ENCODE results near the gene LBHD2.
A peak's percentile ranks its signal among the peaks of the same experiment; 100 is the strongest.
"Not testable (repeated sequence)": the region's sequence is repeated elsewhere in the genome, so short reads cannot be mapped to it uniquely, and the experiment has no call there.

LBHD2 gene

DNA sequence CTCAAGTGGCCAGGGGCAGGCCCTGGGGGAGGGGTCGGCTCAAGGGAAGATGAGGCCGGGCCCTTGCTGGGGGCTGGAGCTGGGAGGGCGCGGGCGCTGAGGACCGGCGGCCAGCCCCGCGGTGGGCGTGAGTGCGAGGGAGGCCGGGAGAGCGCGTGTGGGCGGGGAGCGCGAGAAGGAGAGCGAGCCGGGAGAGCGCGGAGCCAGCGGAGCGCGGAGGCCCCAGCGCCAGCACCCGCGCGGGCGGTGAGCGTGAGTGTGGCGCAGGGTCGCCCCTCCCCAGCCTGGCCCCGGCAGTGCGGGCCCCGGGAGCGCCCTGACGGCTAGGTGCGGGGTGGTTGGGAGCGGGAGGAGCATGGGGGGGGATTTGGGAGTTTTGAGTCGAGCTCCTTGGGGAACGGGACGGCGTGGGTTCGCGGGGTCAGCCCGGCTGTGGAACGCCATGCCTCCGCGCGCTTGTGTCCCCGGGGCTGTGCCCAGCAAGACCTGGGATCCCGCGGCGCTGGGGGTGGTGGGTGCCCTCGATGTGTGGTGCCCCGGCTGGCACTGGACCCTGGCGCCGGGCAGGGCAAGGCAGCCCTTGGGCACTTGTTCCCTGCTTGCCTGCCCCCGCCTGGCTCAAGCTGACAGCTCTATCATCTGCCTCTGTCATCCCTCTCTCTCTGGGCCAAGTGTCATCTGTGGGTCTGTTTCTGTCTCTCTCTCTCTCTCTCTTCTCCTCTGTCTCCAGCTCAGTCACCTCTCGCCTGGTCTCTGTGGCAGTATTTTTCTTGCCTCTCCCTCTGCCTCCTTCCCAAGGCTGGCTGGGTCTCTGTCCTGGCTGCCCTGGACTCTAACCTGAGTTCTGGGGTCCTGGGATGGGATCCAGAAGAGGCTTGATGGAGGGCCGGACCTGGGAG lies at the start of gene LBHD2:
LBHD2 (plus strand) TSS at position 190 of the 899 bp plus-strand sequence. CDS start 1,803 bp downstream, outside the sequence.
- no peak for DNase-seq

GRCh38 chr14:103041464-103041863 lies 42.5 kb upstream of the LBHD2 start:
- DNase-seq: no peak

DNA sequence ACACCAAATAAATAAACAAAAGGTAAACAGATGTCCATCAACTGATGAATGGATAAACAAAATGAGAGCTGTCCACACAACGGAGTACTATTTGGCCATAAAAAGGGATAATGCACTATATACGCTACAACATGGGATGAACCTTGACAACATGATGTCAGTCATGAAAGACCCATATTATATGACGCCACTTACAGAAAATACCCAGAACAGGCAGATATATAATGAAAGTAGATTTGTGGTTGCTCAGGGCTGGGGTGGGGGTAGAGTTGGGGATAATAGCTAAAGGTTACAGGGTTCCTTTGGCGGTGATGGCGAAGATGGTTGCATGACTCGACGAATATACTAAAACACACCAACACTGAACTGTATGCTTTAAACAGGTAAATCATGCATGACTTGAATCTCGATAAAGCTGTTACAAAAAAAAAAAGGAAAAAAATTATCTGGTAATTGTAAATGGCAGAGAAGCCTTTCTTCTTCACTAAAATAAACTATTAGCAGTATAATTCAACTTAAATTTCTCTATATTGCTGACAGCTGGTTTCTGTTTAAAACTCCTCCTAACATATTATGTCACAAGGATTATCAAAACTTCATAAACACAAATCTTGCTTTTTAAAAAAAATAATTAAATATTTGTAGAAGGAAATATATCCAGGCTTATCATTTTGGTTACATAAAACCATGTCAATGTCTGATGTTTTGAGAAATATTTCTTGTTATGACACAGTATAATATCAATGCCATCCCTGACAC lies 40.6 kb upstream of the LBHD2 start:
- no peak for DNase-seq

DNA sequence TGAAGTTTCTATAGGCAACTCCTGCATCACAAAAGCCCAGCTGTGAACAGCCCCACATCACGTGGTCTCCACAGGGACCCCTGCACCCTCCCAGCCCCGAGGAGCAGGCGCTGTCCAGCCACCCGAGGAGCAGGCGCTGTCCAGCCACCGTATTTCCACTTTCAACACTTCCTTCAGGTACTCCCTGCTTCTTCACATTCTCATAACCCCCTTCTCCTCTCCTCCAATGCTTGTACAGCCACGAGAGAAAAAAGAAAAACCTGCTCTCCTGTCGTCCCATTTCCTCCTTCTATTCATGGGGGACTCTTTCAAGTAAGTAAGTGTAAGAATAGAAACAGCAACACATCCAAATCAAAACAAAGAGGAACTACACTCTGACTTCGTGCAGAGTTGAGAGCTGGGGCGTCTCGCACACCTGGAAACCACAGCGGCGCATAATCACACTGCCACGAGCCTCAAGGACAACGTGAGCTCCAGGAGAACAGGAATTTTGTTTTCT lies 38.6 kb upstream of the LBHD2 start:
- DNase-seq: no peak

DNA sequence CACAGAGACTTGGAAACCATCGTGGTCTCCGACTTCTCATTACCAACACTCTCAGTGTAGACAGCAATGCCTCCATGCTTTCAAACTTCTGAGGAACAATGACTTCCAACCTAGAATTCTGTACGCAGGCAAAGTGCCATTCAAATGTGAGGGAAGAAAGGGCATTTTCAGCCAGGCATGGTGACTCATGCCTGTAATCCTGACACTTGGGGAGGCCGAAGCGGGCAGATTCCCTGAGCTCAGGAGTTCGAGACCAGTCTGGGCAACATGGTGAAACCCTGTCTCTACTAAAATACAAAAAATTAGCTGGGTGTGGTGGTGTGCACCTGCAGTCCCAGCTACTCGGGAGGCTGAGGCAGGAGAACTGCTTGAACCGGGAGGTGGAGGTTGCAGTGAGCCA lies 36.6 kb upstream of the LBHD2 start:
- not testable (repeated sequence) for DNase-seq

- no peak for DNase-seq
Observed at GRCh38 chr14:103050935-103051334, 33.1 kb upstream of the LBHD2 start.

- peak; percentile 26 for DNase-seq
Observed at GRCh38 chr14:103052407-103052806, 31.6 kb upstream of the LBHD2 start.

DNA sequence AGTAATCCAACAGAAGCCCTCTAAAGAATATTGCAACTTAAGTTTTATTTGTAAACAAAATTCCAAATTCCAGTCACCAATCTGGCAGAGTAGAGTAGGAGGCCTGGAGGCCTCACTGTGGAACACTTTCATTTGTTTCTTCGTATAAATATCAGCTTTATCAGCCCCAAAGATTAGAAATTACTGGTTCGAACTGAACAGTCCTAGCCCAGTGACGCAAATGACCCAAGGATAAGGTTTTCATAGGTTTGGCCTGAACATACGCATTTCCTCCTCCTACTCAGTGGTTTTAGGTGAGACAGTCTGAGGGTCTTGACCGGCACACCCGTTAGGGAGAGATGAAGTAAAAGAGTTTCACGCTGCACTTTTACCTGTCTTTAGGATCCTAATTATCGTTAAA lies 28.3 kb upstream of the LBHD2 start:
- no peak for DNase-seq

GRCh38 chr14:103056322-103057027 lies 27.5 kb upstream of the LBHD2 start:
- DNase-seq: no peak

- DNase-seq: no peak
Observed at GRCh38 chr14:103057028-103057371, 27.0 kb upstream of the LBHD2 start.

- DNase-seq: peak; percentile 82
Observed at GRCh38 chr14:103057372-103058163, 26.4 kb upstream of the LBHD2 start, which contains the start of gene CDC42BPB. CDC42BPB (minus strand) TSS chr14:103057549; CDS start chr14:103057173, 376 bp downstream.

DNA sequence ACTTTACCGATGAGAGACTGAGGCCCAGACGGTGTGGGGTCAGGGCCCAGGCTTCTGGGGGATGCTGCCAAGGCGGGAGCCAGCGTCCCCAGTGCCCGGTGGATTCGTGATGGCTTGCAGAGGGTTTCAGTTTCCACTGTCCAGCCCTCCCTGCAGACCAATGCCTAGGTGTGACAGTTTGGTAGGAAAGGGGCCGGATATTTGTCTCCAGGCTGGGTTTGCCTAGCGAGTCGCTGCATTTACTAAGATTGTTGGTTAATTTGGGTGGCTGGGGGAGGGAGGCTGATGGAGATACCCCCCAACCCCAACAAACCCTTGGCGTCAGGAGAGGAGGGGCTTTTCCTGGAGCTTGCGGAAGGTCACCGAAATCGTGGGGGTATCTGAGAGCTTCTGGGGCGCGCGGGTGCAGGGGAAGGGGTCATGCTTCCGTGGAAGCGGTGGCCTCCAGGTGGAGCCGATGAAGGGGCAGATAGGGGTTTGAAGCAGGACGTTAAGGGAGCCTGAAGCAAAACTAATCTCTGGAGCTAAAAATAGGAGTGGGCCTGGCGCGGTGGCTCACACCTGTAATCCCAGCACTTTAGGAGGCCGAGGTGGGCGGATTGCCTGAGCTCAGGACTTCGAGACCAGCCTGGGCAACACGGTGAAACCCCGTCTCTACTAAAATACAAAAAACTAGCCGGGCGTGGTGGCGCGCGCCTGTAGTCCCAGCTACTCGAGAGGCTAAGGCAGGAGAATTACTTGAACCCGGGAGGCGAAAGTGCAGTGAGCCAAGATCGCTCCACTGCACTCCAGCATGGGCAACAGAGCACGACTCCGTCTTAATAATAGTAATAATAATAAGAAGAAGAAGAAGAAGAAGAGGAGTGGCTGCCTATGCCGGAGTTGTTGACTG lies 25.6 kb upstream of the LBHD2 start:
- DNase-seq: no peak

DNA sequence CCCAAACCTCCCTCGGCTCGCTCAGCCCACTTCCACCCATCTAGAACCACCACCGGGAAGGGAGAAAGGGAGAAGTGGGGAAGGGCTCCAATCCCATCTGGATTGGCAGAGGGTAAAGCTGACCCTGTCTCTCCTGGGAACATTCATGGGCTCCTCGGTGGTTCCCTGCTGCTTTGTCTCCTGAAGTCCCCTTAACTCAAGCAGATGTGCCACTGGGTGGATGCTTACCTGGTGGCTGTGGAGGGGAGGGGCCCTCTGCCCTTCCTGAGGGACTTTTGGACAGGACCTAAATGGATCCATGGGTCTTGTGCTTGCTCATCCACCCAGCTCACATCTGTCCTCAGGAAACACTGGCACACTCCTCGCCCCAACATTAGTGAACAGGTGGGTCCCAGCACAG lies 24.5 kb upstream of the LBHD2 start:
- no peak for DNase-seq

GRCh38 chr14:103061482-103061976 lies 22.5 kb upstream of the LBHD2 start:
- DNase-seq: no peak

DNA sequence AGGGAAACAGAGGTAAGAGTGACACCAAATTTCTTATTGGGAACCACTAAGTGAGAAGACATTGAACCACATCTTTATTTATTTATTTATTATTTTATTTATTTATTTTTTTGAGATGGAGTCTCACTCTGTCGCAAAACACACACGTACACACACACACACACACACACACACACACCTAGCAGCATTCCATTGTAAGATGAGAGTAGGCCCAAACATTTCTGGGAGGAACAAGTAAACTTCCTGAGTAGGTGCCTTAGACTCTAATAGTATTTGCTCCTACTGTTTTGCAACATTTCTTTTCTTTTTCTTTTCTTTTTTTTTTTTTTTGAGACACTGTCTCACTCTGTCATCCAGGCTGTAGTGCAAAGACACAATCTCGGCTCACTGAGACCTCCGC lies 19.6 kb upstream of the LBHD2 start:
- DNase-seq: no peak

DNA sequence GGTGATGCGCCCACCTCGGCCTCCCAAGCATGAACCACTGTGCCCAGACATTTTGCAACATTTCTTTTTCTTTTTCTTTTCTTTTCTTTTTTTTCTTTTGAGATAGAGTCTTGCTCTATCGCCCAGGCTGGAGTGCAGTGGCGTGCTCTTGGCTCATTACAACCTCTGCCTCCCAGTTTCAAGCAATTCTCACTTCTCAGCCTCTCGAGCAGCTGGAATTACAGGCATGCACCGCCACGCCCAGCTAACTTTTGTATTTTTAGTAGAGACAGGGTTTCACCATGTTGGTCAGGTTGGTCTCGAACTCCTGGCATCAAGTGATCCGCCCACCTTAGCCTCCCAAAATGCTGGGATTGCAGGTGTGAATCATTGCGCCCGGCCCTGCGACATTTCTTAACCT lies 19.0 kb upstream of the LBHD2 start:
- DNase-seq: no peak

- DNase-seq: no peak
Observed at GRCh38 chr14:103065861-103066260, 18.1 kb upstream of the LBHD2 start.

DNA sequence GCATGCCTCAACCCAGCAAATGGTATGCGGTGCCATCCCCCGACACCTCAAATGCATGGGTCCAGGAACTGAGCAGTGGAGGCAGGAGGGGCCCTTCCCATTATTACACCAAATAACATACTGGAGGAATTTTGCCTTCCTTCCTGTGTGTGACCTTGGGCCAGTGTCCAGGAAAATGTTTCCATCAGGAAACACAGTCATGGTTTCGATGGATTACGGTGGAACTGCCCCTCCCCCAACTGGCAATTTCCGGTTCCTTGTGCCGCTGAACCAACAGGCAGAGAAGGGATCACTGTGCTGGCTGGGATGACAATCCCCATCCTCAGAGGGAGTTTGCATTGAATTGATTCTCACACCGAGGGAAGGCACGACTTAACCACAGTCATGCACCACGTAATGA lies 17.6 kb upstream of the LBHD2 start:
- DNase-seq: no peak

- no peak for DNase-seq
Observed at GRCh38 chr14:103067231-103067954, 16.6 kb upstream of the LBHD2 start.

DNA sequence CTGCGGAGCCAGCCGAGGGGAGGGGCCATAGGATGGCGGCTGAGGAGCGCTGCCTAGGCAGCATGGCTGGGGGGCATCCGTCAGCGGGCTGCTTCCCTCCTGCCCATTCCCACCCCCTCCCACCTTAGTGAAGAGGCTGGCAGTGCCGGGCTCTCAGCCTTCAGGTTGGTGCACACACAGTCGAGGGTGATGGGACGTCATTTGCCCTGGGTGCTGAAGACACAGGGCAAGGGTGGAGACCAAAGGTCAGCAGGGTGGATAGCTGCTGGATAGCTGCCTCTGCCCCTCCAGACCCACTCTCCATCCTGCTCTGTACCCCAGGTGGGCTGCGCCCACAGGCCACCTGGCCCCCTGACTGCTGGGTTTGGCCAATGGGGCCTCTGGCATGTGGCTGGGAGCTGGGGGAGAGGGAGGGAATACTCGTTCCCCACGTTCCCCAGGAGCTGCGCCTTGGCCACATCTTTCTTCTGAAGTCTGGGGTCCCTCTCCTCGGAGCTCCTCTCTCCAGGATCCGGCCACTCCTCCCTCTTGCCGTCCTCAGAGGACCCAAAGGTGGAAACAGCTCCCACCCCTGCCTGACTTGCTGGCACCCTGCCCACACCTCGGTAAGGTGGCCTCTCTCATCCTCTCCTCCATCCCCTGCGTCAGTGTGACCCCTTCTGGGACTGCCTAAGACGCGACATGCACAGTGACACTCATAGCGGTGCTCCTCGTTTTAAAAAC lies 15.5 kb upstream of the LBHD2 start:
- no peak for DNase-seq
